Urinary bladder (tissue), 4 donors: ENCODE measurements around the gene POLR2J3. TPM values are rescaled to one million over a fixed set of nuclear protein-coding genes. Genes with fewer than 3 reads are reported as not detected.
"Not testable (repeated sequence)": the region's sequence is repeated elsewhere in the genome, so short reads cannot be mapped to it uniquely, and the experiment has no call there.

Experiments
- DNase-seq: peaks from one replicate; pipeline ENCODE4 v3.0.0-alpha.2; 2015; ENCODE audit errors: extremely low spot score
- H3K27ac ChIP-seq: one replicate; pipeline ENCODE4 v1.5.1; 2013; ENCODE audit warnings: low read depth, mild to moderate bottlenecking, moderate library complexity
- H3K36me3 ChIP-seq: one replicate; pipeline ENCODE4 v1.6.1; 2013; ENCODE audit warnings: mild to moderate bottlenecking, moderate library complexity; ENCODE audit not compliant: insufficient read depth
- H3K4me1 ChIP-seq: one replicate; pipeline ENCODE4 v1.6.1; 2013; ENCODE audit warnings: mild to moderate bottlenecking, moderate library complexity; ENCODE audit not compliant: insufficient read depth
- H3K4me3 ChIP-seq: one replicate; pipeline ENCODE4 v1.5.1; 2013; ENCODE audit warnings: low read depth, low read length
- WGBS: extraction: QIAGEN DNeasy Blood & Tissue Kit; methylation state at CpG from one replicate; pipeline ENCODE4 v1.1.7; 2013; 5-methylcytosine and 5-hydroxymethylcytosine counted together
- polyA plus RNA-seq: library from polyadenylated mRNA; stranded (reverse); fragments of 200-250 nt; gene quantifications from one replicate; pipeline ENCODE4 v1.2.3, GENCODE V29; 2013
- total RNA-seq: library from RNA; depleted of rRNA; stranded (reverse); fragments of >200 nt; gene quantifications from one replicate; pipeline ENCODE4 v1.2.3, GENCODE V29; 2014
- donor health status: healthy with polysubstance abuse.
- donor health status: healthy.

Gene POLR2J3
- total and polyA plus RNA-seq, 2 donors: 46.1 to 53.4 TPM

GRCh38 chr7:102568620-102569019 is 3.8 kb downstream of the POLR2J3 start:
- not testable (repeated sequence) for H3K27ac ChIP-seq, H3K4me3 ChIP-seq, H3K36me3 ChIP-seq, DNase-seq, H3K4me1 ChIP-seq
- WGBS: 94% methylated on average over 4 of the region's 11 CpGs

DNA sequence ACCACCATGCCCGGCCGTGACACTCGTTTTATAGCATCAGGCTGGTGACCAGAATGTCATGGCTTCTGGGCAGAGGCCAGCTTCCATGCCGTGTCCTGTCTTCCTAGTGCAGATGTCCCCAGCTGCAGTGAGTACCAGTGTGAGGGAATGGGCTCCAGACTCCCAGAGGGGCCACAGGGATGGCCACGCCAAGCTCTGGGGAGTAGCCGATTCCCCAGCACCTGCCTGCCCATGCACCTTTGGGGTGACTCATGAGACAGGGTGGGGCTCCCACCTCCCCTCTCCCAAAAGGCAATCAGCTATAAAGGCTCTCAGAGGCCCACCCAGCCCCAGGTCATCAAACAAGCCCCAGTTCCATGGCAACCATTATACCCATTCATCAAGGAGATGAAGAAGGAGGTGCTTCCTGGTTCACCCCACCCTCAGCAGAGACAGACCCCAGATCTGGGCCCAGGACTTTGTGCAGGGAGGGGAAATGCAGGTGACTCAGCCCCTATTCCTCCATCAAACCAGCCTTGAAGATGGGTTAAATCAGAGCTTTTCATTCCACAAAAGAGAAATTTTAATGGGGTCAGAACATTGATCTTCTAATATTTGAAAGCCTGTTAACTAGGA is 21.5 kb downstream of the POLR2J3 start, which contains the start of gene SPDYE2:
Gene SPDYE2, plus strand, starts transcription at position 419 of the 615 bp plus-strand sequence. CDS start 2,030 bp downstream, outside the sequence.
- not testable (repeated sequence) for H3K27ac ChIP-seq, DNase-seq, H3K36me3 ChIP-seq, H3K4me3 ChIP-seq, H3K4me1 ChIP-seq
- WGBS: no CpG with 5 or more reads among the region's 6 CpGs

GRCh38 chr7:102546353-102546752 is 26.0 kb downstream of the POLR2J3 start:
- not testable (repeated sequence) for DNase-seq, H3K4me3 ChIP-seq, H3K36me3 ChIP-seq, H3K27ac ChIP-seq, H3K4me1 ChIP-seq
- 89% methylated on average over 2 of the region's 6 CpGs for WGBS

DNA sequence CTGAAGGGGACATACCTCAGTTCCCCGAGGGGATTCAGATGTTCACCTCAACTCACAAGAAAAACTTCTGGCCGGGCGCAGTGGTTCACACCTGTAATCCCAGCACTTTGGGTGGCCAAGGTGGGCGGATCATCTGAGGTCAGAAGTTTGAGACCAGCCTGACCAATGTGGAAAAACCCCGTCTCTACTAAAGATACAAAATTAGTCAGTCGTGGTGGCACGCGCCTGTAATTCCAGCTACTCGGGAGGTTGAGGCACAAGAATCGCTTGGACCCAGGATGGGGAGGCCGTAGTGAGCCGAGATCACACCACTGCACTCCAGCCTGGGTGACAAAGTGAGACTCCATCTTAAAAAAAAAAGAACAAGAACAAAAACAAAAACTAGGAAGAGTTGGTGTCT is 27.1 kb downstream of the POLR2J3 start:
- WGBS: 96% methylated on average over 7 of the region's 12 CpGs
- H3K4me3 ChIP-seq, DNase-seq, H3K27ac ChIP-seq, H3K36me3 ChIP-seq, H3K4me1 ChIP-seq: not testable (repeated sequence)

GRCh38 chr7:102544372-102544771 is 28.0 kb downstream of the POLR2J3 start:
- whole genome bisulfite sequencing: no CpG with 5 or more reads among the region's 1 CpG
- H3K27ac ChIP-seq, H3K4me3 ChIP-seq, H3K4me1 ChIP-seq, DNase-seq, H3K36me3 ChIP-seq: not testable (repeated sequence)

GRCh38 chr7:102543596-102543995 is 28.8 kb downstream of the POLR2J3 start, which contains the start of gene UPK3BL2:
UPK3BL2 (minus strand) TSS chr7:102543696; CDS start chr7:102543636, 60 bp downstream.
- DNase-seq: not testable (repeated sequence)
- WGBS: no CpG with 5 or more reads among the region's 8 CpGs

GRCh38 chr7:102542771-102543170 is 29.6 kb downstream of the POLR2J3 start:
- H3K27ac ChIP-seq, H3K36me3 ChIP-seq, H3K4me3 ChIP-seq, H3K4me1 ChIP-seq, DNase-seq: not testable (repeated sequence)
- WGBS: 90% methylated on average over 7 of the region's 11 CpGs

More at GRCh38 chr7:102543596-102543995, 28.8 kb downstream of the POLR2J3 start, which contains the start of gene UPK3BL2:
- not testable (repeated sequence) for H3K36me3 ChIP-seq, H3K27ac ChIP-seq, H3K4me1 ChIP-seq, H3K4me3 ChIP-seq

DNA sequence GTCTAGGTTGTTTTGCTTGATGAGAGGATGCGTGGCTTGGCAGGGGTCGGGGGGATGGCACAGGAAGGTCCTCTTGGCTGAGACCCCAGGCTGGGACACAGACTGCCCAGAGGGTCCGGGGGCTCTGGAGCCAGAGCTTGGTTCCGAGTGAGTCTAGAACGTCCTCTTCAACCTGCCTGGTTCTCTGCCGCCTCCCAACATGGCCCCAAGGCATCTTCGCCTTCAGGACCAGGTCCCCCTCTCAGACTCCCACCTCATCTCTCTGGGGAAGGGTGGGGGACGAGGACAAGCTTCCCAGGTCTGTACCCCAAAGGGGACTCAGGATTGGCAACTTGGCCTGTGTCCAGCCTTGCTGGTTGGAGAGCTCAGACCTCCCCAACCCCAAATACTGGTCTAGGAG is 30.3 kb downstream of the POLR2J3 start:
- H3K27ac ChIP-seq, H3K36me3 ChIP-seq, DNase-seq, H3K4me3 ChIP-seq, H3K4me1 ChIP-seq: not testable (repeated sequence)
- 94% methylated on average over 5 of the region's 8 CpGs for WGBS

GRCh38 chr7:102540604-102541003 is 31.8 kb downstream of the POLR2J3 start:
- not testable (repeated sequence) for H3K36me3 ChIP-seq, DNase-seq
- 92% methylated on average over 4 of the region's 6 CpGs for WGBS

DNA sequence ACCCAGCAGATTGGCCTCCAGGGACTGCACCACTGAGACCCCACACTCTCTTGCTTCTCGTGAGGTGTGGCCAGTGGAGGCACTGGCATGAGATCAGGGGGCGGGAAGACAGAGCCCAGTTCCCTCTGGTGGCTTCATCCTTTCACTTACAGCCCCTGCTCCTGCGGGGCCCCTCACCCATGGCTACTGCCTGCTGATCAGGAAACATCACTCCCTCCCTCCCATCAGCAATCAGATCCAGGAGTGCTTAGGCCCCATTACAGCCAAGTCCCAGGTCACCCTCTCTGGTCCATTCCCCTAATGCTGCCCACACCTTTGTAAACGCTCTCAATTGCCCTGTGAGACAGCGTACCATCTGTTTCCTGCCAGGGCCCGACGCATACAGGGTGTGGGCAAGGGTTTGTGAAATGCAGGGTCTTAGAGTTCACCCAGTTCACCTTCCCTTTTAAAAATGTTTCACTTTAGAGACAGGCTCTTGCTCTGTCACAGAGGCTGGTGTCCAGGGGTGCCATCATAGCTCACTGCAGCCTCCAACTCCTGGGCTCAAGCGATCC is 37.2 kb downstream of the POLR2J3 start:
- not testable (repeated sequence) for H3K36me3 ChIP-seq, DNase-seq, H3K4me1 ChIP-seq, H3K4me3 ChIP-seq, H3K27ac ChIP-seq
- 59% methylated on average over 4 of the region's 8 CpGs for WGBS

More at GRCh38 chr7:102540604-102541003, 31.8 kb downstream of the POLR2J3 start:
- not testable (repeated sequence) for H3K4me1 ChIP-seq, H3K4me3 ChIP-seq, H3K27ac ChIP-seq

DNA sequence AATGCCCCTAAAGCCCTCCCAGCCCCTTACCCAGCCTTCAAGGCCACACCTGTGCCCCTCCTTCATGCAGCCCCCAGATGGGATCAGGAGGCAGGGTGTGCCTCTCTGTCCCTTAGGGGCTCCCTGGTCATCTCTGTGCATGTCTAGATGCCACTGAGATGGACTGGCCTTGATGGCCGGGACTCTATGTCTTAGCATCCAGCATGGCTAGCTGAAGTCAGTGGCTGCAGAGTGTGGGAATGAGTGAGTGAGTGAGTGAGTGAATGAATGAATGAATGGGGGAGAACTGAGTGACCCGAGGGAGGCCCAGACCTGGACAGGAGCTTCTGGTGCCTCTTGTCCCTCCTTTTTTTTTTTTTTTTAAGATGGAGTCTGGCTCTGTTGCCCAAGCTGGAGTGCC is 40.3 kb downstream of the POLR2J3 start:
- not testable (repeated sequence) for H3K27ac ChIP-seq, H3K4me1 ChIP-seq, H3K4me3 ChIP-seq, H3K36me3 ChIP-seq, DNase-seq
- WGBS: 89% methylated on average over 2 of the region's 2 CpGs

GRCh38 chr7:102531583-102531982 is 40.8 kb downstream of the POLR2J3 start:
- H3K4me1 ChIP-seq, H3K4me3 ChIP-seq, DNase-seq, H3K36me3 ChIP-seq, H3K27ac ChIP-seq: not testable (repeated sequence)
- no CpG with 5 or more reads among the region's 7 CpGs for WGBS

DNA sequence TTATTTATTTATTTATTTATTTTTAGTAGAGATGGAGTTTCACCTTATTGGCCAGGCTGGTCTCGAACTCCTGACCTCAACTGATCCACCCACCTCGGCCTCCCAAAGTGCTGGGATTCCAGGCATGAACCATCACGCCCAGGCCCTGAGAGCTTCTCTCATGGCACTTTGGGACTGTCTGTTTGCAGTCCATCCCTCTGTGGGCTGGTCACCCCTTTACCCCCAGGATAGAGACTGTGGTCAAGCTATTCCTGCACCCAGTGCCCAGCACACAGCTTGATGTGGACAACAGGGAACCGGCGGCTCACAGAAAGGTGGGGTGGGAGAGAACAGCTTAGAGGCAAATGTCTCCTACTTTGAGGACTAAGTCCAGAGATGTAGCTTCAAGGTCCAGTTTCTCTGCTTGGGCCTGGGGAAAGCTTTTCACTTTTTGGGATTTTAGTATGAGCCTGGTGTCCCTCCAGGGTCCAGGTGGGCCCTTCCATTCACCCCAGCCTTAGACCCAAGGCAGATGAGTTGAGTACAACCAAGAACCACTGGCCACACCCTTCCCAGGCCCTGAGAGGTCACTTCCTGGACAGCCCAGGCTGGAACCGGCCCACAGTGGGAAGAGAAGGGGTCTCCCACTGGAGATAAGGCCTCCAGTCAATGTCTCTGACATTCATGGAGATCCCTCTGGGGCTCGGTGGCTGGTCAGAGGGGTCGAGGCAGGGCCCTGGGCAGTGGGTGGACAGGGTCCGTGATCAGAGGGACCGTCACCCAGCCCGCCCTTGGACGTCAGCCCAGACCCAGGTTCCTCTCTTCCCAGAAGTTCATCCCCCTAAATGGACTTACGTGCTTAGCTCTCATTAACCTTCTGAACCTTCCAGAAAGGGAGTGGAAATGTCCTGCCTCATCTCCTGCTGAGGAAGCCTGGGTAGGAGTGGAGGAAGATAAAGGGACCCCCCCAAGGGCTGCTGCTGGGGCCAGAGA is 44.3 kb downstream of the POLR2J3 start:
- not testable (repeated sequence) for H3K36me3 ChIP-seq, H3K27ac ChIP-seq
- WGBS: 98% methylated on average over 3 of the region's 13 CpGs

More for the DNA sequence above, 44.3 kb downstream of the POLR2J3 start:
- not testable (repeated sequence) for DNase-seq, H3K4me3 ChIP-seq, H3K4me1 ChIP-seq
